Measurements from ENCODE around the gene PPM1A.
"Not testable (repeated sequence)": the region's sequence is repeated elsewhere in the genome, so short reads cannot be mapped to it uniquely, and the experiment has no call there.

PPM1A gene

DNA sequence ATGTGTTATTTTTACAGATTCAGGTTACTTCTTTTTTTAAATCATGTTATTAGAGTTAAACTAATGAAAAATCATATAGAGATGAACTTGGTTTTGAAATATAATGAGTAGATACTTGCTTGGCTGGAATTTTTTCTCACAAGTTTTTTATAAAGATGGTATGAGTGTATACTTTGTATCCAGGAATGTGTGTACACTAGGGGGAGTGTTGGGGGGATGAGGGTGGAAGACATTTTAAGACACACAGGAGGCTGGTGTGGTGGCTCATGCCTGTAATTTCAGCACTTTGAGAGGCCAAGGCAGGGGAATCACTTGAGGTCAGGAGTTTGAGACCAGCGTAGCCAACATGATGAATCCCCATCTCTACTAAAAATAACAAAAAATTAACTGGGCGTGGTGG lies 23.2 kb downstream of the PPM1A start:
- no peak for DNase-seq

DNA sequence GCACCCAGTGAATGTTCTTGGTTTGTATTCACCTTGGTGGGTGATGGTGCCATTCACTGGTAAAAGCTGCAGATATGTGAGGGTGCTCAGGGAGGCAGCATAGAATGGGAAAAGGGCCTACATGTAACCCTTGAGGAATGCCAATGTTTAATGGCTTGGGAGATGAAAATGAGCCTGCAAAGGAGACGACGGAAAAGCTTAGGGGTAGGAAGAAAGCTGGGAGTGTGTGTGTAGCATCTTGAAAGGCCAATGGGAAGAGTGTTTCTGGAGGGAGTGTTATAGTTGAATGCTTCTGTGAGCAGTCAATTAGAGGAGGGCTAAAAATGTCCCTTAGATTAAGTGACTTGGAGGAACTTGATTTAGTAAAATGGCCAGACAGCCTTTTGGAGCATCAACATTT lies 24.9 kb downstream of the PPM1A start:
- no peak for DNase-seq

DNA sequence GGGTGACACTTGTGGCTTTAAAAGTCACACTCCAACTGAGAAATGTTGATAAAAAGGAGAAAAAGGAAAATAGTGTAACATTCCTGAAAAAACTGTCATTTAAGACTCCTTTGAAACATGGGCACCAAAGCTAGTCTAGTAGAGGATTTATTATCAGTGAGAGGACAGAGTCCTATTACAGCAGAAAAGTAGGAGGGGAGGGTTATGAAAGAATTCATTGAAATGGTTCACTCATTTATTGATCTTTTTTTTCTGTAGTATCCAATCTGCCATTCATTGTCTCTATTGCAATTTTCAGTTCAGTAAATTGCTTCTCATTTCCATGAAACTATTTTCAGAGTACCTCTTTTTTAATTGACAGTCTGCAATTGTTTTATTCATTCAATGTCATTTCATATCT lies 25.4 kb downstream of the PPM1A start:
- no peak for DNase-seq

DNA sequence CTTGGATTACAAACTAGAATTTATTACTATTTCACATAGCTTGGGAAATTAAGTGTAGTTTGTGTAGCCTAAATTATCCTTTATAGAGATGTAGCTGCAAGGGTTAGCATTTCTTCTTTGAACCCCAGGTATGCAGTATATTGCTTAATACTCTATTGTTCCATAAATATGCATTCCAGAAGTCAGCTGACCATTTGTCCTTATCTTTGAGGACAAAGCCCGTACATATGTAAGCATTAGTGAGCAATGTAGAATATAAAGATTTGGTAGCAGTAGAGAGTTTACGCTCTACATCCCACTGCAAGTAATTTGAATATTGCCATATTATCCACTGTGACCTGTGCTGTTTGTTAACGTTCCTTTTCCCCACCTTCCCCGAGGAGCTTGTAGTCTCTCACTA lies 26.9 kb downstream of the PPM1A start:
- no peak for DNase-seq

DNA sequence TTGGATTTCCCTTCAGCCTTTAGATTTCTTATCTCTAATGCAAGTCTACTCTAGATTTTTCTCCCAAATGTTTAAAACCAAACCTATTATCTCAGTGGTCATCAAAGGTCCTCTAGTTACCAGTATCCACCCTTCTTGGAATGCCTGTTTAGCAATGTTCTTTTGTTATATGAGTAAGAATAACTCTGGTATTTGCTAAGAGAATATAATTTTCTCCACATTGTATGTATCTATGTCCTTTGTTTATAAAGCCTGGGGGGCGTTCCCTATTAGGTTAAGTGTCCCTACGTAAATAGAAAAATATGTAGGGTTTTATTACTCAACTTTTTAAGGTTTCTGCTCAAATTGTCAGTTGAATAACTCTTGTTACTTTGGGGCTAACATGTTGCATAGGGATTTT lies 27.3 kb downstream of the PPM1A start:
- no peak for DNase-seq

DNA sequence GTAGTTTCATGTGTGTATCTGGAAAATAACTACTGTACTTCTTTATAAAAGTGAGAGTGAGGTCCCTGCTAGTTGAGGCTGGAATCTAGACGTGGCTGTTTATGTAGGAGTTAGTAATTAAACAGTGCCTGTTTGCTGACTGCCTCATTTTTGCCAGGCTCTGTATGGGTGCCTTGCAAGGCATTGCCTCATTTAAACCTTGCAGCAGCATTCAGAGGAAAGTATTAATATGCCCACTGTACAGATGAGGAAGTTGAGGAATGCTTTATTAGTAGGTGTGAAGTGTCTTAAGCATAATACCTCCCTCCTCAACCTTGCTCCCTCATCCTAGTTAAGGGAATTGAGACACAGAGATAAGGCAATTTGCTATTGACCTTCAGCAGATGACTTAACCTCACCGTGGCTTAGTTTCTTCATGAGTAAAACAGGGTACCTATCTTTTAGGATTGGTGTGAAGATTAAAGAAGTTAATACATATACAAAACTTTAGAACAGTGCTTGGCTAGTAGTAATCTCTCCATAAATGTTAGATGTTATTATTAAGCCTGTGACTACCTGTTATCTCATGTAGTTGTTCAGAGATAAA lies 28.7 kb downstream of the PPM1A start:
- DNase-seq, result no peak

DNA sequence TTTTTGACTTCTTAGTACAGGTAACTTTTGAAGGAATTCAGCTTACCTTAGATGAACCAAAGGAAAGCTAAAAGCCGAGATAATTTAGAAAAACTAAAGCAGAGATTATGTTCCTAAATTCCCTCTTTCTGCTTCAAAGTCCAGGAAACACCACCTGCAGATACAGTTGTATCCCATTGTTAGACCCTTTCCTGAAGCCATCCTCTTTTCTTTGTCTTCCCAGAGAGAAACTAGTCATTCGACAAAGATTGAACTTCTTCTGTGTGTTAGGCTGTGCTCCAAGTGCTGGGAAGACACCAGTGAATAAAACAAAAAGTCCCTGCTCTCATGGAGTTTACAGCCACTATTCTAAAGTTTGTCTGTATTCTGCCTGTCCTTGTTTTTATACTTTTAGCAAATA lies 29.3 kb downstream of the PPM1A start:
- DNase-seq, result no peak

DNA sequence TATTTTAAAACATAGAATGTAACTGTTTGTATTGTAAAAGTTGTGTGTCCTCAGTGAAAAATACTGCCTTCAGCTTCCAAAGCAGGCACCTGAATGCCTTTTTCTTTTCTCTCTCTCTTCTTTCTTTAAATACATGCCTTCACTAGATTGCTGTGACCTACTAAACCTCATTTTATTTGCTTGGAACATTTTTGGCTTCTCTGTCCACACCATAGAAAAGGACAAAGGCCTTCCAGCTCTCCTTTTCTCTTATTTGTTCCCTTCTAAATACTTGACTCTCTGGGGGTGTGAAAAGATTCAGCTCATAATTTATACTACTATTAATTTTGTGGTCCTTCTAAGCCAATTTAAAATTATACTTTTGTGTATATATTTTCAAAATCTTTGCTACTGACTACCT lies 38.4 kb downstream of the PPM1A start:
- no peak for DNase-seq

DNA sequence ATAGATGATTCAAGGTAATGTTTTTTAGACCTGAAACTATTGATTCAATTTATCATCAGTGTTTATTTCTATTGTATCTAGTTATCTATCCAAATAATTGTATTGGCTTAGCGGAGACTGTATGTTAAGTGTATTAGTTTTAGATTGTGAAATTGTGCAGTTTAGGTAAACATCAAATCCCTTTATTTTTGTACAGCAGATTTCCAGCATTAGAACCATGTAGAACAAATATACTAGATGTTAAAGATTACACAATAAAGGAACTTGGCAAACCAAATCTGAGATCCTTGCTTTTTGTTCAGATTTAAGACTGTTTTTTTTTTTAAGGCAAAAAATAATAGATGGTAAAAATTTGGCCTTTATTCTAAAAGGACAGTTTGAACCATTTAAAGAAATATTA lies 39.3 kb downstream of the PPM1A start:
- no peak for DNase-seq

DNA sequence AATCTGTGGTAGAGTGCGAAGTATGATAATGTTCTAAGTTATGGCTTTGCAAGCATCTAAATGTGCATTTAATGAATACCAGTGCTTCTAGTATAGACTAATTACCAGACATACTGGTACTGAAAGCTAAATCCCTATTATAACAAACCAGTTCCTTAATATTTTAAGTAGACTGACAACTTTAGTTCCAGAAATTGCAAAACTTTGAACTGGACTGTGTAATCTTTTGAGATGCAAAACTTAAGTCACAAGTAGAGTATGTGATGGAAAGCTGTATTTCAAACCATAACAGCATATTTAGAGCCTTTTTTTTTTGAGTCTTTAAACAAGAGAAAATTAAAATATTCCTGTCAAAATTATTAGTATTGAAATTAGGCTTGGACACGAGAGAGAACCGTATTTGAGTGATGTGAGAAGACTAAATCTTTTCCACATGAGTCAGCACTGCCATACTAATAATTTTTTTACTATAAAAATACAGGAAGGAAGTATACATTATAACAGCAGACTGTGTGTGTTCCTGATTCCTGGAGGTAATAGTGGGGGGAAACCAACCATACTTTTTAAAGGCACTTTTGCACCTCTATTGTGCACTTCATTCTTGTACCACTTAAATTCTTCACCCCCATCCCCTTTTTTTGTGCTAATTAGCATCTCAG lies 45.5 kb downstream of the PPM1A start:
- no peak for DNase-seq

DNA sequence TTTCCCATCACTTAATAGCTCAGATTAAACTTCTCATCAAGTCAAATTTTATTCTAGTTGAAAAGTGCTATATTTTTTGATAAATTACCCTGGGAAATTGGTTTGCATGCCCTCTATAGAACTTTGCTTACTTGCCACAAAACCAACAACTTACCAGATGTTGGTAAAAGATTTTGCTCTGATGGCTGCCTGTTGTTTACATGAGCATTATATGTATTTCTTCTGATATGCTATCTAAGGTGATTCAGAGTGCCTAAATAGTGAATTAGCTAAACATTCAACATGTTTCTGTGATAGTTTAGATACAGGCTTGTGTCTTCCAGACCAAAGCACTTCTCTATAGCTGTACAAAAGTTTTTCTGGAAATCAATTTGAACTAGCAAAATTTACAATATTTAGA lies 51.0 kb downstream of the PPM1A start:
- no peak for DNase-seq

DNA sequence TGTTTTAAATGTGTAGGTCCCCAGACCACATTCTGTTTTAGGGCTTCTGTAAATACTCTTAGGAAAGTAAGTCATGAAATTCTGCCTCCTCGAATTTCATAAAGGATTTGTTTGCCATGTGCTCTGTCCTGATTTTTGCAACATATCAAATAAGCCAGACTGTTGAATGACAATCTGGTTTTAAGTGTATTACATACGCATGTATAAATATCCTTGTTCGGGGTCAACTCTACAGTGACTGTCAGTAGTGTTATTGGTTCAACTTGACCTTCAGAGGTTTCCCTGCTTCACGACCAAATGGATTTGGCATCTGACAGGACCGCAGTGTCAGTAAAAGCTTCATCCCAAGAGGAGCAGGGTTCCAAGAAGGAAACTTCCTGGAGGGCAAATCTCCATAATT lies 52.7 kb downstream of the PPM1A start:
- DNase-seq, result no peak

DNA sequence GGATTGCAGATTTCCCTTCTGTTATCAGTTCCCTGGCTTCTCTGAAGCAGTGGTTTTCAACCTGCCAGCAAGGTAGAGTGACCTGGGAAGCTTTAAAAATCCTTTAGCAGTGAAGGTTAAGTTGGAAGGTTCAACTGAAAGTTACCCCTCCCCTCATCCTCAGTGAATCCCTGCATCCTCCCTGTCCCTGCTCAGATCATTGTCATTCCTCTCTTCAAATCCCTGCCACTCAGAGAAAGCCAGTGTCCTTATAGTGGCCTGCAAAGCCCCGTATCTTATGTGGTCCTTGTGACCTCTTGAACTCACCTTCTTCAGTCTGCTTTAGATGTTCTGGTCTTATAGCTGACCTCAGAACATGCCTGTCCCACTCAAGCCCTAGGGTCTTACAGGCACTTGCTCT lies 53.6 kb downstream of the PPM1A start:
- DNase-seq, result no peak

DNA sequence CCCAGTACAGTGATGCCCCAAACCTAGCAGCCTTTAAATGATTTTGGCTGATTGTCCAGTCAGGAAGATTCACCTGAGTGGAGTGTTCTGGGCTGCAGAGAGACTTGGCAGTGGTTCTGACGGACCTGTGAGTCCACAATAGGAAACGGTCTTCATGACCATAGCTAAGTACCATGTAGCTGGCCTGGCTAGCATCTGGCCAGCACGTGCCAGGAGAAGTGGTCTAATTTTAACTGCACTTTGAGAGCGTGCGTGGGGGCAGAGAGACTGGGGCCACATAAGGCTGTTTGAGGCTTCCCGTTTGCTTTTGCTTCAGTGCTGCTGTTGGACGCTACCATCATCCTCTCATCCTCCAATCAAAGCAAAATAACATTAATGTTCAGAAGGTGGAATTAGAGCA lies 54.7 kb downstream of the PPM1A start:
- DNase-seq, result no peak

DNA sequence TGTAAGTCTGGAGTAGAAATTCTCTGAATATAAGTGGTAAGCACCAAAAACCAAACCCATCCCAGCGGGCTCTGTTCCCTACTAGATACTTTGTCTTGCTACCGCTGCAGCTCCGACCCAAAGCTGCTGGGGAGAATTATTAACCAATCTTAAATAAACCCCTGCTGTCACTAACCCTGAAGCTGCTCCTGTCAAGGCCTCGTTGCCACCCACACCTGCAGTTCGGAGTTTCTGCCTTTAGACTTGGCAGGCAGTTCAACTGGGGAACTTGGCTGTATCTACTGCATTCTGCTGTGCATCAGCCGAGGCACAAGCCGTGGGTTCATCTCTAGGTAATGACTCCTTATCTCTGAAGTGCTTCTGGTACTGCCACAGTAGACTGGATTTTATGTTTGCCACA lies 55.5 kb downstream of the PPM1A start:
- no peak for DNase-seq

DNA sequence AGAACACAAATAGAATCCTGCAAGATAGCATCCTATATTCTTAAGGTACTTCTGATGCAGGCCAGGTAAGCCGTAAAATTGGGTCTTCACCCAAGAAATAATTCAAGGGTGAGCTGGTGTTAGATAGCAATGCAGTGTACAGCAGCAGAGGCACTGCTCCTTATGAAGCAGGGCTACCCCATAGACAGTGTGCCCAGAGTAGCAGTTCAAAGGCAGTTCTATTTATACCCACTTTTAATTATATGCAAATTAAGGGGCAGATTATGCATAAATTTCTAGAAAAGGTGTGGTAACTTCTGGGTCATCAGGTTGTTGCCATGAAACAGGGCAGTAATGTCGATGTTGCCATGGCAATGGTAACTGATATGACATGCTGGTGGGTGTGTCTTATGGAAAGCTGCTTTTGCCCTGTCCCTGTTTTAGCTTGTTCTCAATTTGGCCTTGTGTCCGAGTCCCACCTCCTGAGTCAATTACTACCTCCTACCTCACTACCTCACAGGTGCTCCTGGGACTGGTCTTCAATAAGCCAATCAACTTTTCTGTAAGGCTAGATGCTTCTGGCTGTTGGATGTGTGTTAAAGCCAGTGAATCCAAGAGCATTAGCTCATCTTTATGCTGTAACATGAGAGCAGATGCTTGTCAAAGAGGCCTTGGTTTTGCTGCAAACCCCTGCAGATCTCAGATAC lies 61.0 kb downstream of the PPM1A start:
- DNase-seq, result peak; percentile 18

DNA sequence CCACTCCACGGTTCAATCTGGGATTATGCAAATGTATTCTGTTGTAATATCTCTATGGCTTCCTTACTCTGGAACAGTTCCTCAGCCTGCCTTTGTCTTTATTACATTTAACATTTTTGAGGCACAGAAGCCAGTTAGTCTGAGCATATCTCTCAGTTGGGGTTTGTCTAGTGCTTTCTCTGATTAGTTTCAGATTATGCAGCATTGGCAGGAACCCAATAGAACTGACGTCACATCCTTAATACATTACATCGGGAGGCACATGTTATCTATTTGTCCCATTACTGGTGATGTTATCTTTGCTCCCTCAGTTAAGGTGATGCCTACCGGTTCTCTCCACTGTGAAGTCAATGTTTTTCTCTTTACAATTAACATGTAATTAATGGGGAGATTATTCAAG lies 62.4 kb downstream of the PPM1A start:
- no peak for DNase-seq

DNA sequence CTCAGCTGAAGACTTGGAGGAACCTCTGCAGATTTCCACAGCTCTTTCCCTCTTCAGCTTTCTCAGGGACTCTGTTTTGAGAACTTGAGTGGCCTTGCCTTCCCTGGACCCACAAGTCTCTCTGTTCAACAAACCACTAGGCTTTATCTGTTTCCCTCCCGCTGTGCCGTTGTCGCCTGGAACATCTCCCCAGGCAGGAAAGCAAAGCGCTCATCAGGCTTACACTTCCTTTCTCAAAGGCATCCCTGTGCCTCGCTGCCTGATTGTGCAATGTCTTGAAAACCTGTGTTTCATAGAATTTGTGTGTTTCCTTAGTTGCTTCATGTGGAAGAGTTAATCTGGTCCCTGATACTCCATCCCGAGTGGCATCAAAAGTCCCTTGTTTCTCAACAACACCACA lies 64.1 kb downstream of the PPM1A start:
- DNase-seq, result no peak

DNA sequence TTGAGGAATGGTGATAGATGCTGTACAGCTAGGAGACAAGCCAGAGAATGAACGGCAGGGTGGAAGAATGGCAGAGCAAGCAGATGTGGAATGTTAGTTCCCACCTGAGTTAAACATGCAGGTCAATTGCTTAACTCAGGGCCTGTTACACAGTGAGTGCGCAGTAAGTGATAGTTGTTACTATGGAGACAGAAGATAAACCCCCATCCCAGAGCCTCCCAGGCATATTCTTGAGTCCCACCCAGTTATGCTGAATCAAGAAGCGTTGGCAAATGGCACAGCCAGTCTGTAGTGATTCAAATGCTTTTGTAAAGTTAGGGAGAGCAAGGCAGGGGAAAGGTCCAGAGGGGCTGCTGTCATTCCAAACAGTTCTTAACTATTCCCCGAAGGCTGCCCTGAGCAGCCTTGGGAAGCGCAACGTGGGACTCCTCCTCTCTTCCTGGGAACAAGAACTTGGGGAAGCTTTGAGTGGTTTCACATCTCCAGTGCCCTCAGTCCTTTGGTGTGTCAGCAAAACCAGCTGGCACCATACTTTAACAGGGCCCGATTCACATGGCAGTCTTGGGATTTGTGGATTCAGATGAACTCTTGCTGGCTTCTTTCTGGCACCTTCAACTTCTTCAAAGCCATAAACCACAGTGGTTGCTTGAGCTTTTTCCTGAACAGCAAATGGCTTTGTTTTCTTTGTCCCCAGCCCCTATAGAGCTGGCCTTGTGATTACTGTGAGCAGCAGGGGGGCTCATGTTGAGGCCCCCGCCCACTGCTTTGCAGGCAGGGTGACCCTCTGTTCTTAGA lies 66.4 kb downstream of the PPM1A start:
- no peak for DNase-seq

DNA sequence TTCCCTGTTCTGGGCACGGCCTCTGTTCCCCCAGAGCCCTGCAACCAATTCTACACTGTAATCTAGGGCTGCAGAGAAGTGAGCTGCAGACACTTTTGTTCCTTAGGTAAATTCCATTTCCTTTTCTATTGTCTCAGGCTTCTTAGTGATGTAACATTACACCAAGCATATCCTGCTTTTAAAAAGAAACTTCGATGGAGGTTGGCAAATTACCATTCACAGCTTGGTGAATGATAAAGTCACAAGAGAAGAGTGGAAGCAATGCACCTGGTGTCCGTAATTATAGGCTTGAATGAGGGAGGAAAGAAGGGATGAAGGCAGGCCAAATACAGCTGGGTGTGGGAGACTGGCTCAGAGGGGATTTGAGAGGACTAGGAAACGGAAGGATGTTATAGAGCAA lies 68.6 kb downstream of the PPM1A start:
- peak; percentile 1 for DNase-seq

DNA sequence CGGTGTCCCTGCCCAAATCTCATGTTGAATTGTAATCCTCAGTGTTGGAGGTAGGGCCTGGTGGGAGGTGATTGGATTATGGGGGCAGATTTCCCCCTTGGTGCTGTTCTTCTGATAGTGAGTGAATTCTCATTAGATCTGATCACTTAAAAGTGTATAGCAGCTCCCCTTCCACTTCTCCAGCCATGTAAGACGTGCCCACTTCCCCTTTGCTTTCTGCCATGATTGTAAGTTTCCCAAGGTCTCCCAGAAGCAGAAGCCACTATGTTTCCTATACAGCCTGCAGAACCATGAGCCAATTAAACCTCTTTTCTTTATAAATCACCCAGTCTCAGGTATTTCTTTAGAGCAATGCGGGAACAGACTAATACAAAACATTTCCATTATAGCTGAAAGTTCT lies 71.8 kb downstream of the PPM1A start:
- not testable (repeated sequence) for DNase-seq

DNA sequence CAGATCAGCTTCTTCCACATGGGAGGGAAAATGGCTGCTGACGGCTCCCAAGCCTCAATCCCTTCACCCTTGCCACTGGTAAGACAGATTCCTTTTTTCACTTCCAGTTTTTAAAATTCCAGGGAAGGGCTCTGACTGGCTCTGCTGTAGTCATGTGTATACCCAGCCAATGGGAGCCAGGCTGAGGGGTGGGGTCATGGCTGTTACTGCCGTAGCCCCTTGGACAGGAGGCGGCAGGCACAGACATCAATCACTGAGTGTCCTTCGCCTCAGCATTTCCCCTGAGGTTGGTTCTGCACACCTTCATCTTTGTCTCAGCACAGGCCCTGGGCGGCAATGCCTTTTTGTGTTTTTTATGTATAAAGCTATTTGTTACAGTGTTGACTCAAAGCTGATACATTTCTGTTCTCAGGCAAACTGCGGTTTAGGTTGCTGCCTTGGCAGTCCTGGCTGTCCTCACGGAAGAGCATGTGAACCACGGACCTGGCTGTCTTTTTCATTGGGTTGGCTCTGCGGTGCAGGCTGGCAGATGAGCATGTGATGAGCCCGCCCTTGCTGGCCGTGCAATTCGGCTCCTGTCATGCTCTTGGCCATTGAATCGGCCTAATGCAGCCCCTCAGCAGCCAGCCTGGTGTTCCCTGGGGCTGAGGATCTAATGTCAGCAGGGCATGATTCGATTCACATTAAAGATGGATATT lies 74.3 kb downstream of the PPM1A start:
- no peak for DNase-seq

DNA sequence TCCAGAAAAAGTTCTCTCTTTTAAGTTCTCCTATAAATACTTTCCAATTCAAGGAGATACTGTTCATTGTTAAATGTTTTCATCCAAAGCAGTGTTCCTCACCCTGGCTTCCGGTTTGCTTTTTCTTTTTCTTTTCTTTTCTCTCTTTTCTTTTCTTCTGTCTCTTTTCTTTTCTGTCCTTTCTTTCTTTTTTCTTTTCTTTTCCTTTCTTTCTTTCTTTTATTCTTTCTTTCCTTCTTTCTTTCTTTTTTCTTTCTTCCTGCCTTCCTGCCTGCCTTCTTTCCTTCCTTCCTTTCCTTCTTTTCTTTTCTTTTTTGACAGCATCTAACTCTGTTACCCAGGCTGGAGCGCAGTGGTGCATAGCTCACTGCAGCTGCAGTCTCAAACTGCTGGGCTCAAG lies 75.8 kb downstream of the PPM1A start:
- no peak for DNase-seq
